DLD1 (cell line): ENCODE results near the gene MYO1E.
"Not testable (repeated sequence)": the region's sequence is repeated elsewhere in the genome, so short reads cannot be mapped to it uniquely, and the experiment has no call there.

Experiments used
- in situ Hi-C: cut with HindIII; loops from 2 replicates; pipeline ENCODE4 v1.10.0; 2017; ENCODE audit warnings: low sequenced_read_pairs

The MYO1E gene

GRCh38 chr15:59150185-59150584, 222.5 kb downstream of the MYO1E start:
- in situ Hi-C loops: no loop called here

DNA sequence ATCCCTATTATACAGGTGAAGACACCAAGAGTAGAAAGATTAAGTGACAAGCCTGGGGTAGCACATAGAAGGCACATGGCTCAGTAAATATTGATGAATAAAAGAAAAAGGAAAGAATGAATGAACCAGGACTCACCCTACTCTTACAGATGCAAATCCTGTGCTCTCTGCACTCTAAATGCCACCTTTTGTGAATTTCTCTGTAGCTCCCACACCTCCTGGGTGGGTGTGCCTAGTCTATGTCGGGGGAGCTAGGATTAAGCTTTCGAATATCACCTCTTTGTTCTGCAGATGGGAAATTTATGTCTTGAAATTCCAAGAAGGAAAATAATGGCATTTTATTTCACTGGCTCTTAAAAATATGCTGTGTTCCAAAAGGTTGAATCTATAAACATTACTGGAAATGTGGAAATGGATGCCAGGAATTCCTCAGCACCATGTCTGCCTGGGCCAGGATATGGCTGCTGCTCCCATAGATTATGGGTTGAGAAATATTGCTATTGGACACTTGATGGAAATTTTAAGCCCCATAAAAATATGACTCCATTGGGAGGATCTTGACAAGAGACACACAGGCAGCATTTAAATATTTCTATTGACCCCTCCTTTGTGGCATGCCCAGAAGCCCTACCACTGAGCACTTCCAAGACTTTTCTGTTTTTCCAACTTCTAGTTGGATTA, 224.4 kb downstream of the MYO1E start:
- in situ Hi-C loops: no loop called here

GRCh38 chr15:59147666-59148065, 225.0 kb downstream of the MYO1E start:
- in situ Hi-C loops: no loop called here

DNA sequence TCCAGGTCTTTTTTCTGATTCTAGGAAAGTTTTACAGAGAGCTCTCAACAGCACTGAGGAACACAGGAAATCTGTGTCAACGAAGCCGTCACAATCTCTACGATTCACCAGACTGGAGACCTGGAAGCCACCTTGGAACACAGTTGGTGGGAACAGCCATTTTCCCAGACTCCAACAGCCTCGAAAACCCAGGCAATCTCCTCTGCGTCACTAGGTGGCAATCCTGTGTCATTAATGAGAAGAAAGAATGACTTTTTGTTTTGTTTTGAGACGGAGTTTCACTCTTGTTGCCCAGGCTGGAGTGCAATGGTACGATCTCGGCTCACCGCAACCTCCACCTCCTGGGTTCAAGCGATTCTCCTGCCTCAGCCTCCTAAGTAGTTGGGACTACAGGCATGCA, 228.1 kb downstream of the MYO1E start:
- in situ Hi-C loops: not testable (repeated sequence)

- in situ Hi-C loops: no loop called here
Observed at GRCh38 chr15:59143281-59143680, 229.4 kb downstream of the MYO1E start.

GRCh38 chr15:59140422-59141226, 232.0 kb downstream of the MYO1E start:
- in situ Hi-C loops: no loop called here

DNA sequence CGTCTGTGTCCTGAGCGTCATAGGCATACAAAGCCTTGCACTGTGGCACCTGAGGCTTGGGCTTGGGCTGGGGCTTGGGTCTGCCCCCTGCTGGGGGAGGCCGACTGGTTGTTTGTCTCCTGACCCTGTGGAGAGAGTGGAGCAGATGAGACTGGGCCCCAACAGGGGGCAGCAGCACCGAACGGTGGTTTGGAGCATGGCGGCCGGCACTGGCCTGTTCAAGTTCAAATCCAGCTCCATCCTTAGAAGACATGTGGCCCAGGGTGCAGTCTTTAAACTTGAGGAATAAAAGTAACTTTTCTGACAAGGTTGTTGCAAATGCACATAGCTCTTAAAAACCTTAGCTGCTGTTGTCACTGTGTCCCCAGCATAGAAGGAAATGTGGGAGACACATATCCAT, 234.4 kb downstream of the MYO1E start:
- in situ Hi-C loops: no loop called here

- in situ Hi-C loops: no loop called here
Observed at GRCh38 chr15:59137566-59137965, 235.1 kb downstream of the MYO1E start.

- in situ Hi-C loops: no loop called here
Observed at GRCh38 chr15:59133929-59134427, 238.7 kb downstream of the MYO1E start.

DNA sequence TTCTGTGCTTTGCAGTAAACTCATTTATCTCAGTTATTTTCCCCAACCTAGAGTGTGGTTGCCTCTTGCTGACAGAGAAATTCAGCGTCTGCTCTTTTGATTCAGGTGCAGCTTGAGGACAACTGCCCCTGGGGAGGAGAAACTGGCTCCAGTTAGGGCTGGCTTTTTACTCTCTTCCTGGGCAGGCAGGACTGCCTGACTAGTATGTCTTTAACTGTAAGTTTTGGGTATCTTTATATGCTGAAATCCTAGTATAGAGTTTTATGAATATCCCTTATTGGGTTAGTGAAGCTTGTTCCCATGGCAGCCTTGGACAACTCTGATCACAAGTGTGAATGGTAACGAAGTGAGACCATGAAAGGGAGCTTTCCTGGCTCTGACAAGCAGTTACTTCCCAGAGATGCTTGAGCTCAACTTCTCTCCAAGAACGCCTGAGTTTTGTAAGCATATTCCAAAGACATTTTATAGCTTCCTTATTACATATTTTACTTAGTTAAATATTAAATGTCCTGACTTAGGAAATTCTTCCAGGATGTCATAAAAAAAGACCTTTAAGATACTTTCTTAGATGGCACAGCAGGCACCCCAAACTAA, 240.6 kb downstream of the MYO1E start:
- in situ Hi-C loops: no loop called here

DNA sequence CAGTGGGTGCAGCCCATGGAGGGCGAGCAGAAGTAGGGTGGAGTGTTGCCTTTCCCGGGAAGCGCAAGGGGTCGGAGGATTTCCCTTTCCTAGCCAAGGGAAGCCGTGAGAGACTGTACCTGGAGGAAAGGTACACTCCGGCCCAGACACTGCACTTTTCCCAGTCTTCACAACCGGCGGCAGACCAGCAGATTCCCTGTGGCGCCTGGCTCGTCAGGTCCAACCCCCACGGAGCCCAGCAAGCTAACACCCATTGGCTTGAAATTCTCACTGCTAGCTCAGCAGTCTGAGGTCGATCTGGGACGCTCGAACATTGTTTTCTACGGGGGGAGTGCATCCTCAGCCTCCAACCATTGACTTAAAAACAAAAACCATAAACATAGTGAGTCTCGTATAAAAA, 241.2 kb downstream of the MYO1E start:
- in situ Hi-C loops: no loop called here

DNA sequence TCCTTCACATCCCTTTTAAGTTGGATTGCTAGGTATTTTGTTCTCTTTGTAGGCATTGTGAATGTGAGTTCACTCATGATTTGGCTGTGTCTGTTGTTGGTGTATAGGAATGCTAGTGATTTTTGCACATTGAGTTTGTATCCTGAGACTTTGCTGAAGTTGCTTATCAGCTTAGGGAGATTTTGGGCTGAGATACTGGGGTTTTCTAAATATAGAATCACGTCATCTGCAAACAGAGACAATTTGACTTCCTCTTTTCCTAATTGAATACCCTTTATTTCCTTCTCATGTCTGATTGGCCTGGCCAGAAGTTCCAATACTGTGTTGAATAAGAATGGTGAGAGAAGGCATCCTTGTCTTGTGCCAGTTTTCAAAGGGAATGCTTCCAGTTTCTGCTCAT, 245.4 kb downstream of the MYO1E start:
- in situ Hi-C loops: not testable (repeated sequence)

DNA sequence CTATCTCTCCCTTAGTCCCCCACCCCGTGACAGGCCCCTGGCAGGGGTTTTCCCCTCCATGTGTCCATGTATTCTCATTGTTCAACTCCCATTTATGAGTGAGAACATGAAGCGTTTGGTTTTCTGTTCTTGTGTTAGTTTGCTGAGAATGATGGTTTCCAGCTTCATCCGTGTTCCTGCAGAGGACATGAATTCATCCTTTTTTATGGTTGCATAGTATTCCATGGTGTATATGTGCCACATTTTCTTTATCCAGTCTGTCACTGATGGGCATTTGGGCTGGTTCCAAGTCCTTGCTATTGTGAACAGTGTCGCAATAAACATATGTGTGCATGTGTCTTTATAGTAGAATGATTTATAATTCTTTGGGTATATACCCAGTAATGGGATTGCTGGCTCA, 247.0 kb downstream of the MYO1E start:
- in situ Hi-C loops: not testable (repeated sequence)

DNA sequence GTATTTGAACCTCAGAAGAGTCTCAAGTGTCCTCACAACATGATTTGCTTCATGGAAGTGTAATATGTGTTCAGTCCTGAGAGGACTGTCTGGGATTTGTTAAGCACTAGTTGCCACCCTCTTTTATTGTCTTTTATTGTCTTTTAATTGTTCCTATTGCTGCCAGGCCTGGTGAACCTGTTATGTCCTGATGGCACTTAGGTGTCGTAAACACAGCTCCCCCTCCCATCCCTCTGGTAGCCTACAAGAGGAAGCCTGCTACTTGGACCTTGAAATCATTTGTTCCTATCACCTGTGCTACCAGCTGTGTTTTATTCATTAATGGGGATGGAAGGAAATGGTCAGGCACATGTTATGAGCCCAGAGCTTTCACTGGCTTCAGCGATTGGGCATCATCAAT, 248.4 kb downstream of the MYO1E start:
- in situ Hi-C loops: no loop called here

GRCh38 chr15:59120937-59121336, 251.7 kb downstream of the MYO1E start:
- in situ Hi-C loops: no loop called here

DNA sequence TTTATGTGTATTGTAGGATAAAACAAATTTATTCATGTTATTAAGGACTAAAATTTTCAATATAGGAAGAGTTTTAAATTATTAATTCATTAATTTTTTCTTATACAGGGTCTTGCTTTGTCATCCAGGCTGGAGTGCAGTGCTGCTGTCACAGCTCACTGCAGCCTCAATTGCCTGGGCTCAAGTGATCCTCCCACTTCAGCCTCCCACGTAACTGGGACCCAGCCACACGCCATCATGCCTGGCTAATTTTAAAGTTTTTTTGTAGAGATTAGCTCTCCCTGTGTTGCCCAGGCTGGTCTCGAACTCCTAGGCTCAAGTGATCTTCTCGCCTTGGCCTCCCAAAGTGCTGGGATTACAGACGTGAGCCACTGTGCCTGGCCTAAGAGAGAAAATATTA, 253.0 kb downstream of the MYO1E start:
- in situ Hi-C loops: no loop called here

DNA sequence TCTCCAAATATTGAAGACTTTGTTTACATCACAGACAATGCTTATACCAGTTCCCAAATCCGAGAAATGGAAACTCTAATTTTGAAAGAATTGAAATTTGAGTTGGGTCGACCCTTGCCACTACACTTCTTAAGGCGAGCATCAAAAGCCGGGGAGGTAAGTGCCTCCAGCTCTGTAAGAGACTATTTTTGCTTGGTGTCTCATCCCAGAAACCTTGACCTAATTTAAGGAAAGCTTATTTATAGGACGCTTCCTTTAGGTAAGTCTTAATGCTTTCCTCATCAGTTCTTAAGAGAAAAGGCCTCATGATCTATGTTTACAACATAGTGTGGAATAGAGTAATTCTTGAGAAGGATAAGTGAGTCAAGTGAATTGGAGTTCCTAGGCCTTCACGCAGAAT, 255.9 kb downstream of the MYO1E start:
- in situ Hi-C loops: no loop called here

DNA sequence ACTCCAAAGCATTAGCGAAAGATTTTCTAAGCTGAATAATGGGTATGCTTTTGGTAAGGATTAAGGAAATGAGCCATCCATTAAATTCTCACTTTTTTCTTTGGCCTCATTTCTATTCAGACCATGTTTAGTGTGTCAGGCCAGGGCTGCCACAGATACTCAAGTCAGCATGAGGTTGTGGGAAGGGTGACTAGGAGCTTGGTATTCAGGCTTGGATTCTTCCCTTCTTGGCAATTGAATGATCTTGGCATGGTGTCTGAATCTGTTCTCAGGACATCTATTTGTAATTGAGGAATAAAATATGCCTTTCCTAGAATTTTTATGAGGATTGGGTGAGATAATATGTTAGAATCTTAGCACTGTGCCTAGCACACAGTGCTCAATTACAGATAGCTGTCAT, 256.5 kb downstream of the MYO1E start:
- in situ Hi-C loops: no loop called here

DNA sequence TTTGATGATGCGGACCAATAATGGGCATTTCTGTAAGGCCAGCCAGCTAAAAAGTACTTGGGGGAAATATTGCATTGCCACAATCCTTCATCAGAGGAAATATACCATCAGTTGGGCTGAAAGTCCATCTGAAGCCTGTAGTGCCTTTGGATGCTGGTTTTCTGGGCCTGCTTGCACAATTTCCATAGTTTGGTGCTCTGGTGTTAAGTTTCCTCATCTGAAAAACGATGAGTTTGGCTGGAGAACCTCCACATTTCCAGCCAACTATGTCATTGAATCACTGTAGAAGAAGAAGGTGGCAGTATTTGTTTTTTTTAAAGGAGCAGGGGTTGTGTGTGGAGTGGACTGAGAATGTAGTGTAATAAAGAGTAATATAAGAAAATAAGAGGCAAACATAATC, 257.6 kb downstream of the MYO1E start:
- in situ Hi-C loops: no loop called here

DNA sequence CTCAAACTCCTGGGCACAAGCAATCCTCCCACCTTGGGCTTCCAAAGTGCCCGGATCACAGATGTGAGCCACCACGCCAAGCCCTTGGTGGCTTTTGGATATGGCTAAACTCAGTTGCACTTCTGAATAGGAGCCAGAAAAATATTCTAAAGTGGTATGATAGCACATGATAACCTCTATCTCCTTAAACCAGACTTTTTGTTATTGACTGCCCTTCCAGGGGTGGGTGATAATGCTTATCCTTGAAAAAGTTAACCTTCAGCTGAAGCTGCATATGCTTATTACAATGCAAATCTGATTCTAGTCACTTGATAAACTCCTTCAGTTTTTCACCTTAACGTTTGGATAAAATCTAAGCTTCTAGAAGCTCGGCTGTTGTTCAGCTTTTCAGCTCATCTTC, 261.4 kb downstream of the MYO1E start:
- in situ Hi-C loops: no loop called here

GRCh38 chr15:59105854-59106253, 266.8 kb downstream of the MYO1E start:
- in situ Hi-C loops: no loop called here
